Keratinocyte (primary cell): Measurements from ENCODE around the gene CEACAM8. TPM values are rescaled to one million over a fixed set of nuclear protein-coding genes. Genes with fewer than 3 reads are reported as not detected.

Experiments
- DNase-seq: peaks from one replicate; pipeline ENCODE4 v3.0.0-alpha.2; 2011; ENCODE audit warnings: low read depth, missing footprints, low spot score
- FAIRE-seq: peaks from 2 replicates; lab custom pipeline; 2011; peaks lifted over from hg19 to GRCh38; lab: Jason Lieb, UNC
- H2AFZ ChIP-seq: 2 replicates; pipeline ENCODE4 v1.6.0; 2012; ENCODE audit warnings: low read length, control low read depth, inconsistent platforms; ENCODE audit not compliant: control insufficient read depth
- H3K27ac ChIP-seq: 2 replicates; pipeline ENCODE4 v1.5.1; 2011; ENCODE audit warnings: low read length; ENCODE audit not compliant: control insufficient read depth, insufficient read depth
- H3K27me3 ChIP-seq: 3 replicates; pipeline ENCODE4 v1.6.0; 2011; ENCODE audit warnings: low read length; ENCODE audit not compliant: control insufficient read depth, insufficient read depth; ENCODE audit errors: extremely low read depth
- H3K36me3 ChIP-seq, 2 experiments: 2 replicates in 1 of 2; 3 replicates in 1 of 2; pipeline ENCODE4 v1.5.1; 2011; ENCODE audit warnings: low read length in 2 of 2, mild to moderate bottlenecking in 1 of 2; ENCODE audit not compliant: control insufficient read depth in 2 of 2, insufficient read depth in 2 of 2; ENCODE audit errors: extremely low read depth in 1 of 2
- H3K4me1 ChIP-seq: 3 replicates; pipeline ENCODE4 v1.5.1; 2011; ENCODE audit warnings: low read length; ENCODE audit not compliant: control insufficient read depth, insufficient read depth; ENCODE audit errors: extremely low read depth
- H3K4me2 ChIP-seq: 3 replicates; pipeline ENCODE4 v1.6.0; 2011; ENCODE audit warnings: low read depth, low read length; ENCODE audit not compliant: control insufficient read depth, insufficient read depth; ENCODE audit errors: extremely low read depth
- H3K4me3 ChIP-seq, 3 experiments: fragments of 200-600 bp in 1 of 3; sonication (generic) in 1 of 3; 2 replicates in 2 of 3; 3 replicates in 1 of 3; pipeline ENCODE4 v1.5.1; 2011 to 2016; ENCODE audit warnings: low read length in 3 of 3, mild to moderate bottlenecking in 3 of 3, control low read depth in 2 of 3, inconsistent platforms in 1 of 3, low read depth in 1 of 3, mixed read lengths in 1 of 3, mixed run types in 1 of 3, moderate library complexity in 1 of 3; ENCODE audit not compliant: control insufficient read depth in 2 of 3, insufficient read depth in 2 of 3; ENCODE audit errors: extremely low read depth in 1 of 3
- H3K79me2 ChIP-seq: 2 replicates; pipeline ENCODE4 v1.6.0; 2012; ENCODE audit warnings: low read length; ENCODE audit not compliant: control insufficient read depth, insufficient read depth
- H3K9ac ChIP-seq: 3 replicates; pipeline ENCODE4 v1.6.0; 2011; ENCODE audit warnings: low read length; ENCODE audit not compliant: control insufficient read depth, insufficient read depth; ENCODE audit errors: extremely low read depth
- H3K9me1 ChIP-seq: 3 replicates; pipeline ENCODE4 v1.6.0; 2011; ENCODE audit warnings: low read length; ENCODE audit not compliant: control insufficient read depth, insufficient read depth; ENCODE audit errors: extremely low read depth
- H3K9me3 ChIP-seq: 2 replicates; pipeline ENCODE4 v1.5.1; 2012; ENCODE audit warnings: low read depth, low read length; ENCODE audit not compliant: control insufficient read depth
- H4K20me1 ChIP-seq: 3 replicates; pipeline ENCODE4 v1.6.0; 2011; ENCODE audit warnings: low read length; ENCODE audit not compliant: control insufficient read depth, insufficient read depth; ENCODE audit errors: extremely low read depth
- CTCF ChIP-seq, 3 experiments: IDR thresholded peaks in 1 of 3; conservative IDR thresholded peaks in 1 of 3; optimal IDR thresholded peaks in 1 of 3; 2 replicates in 2 of 3; 3 replicates in 1 of 3; pipeline versions ENCODE3 to v1.5.1; 2011; ENCODE audit warnings: low read length in 3 of 3, mild to moderate bottlenecking in 3 of 3, moderate library complexity in 2 of 3, control low read depth in 1 of 3, inconsistent platforms in 1 of 3; ENCODE audit not compliant: insufficient read depth in 2 of 3; ENCODE audit errors: extremely low read depth in 1 of 3
- EZH2 ChIP-seq: IDR thresholded peaks from one replicate; pipeline ENCODE4 v1.6.1; 2012; ENCODE audit warnings: inconsistent platforms, mild to moderate bottlenecking, low read length, moderate library complexity
- dilution Hi-C: fragments of 300-500 bp; cut with MboI; formaldehyde crosslinking; loops from one replicate; pipeline ENCODE4 v1.7.0; 2020; ENCODE audit warnings: low sequenced_read_pairs; ENCODE audit not compliant: extremely low pct_ligation_motif_present
- polyA plus RNA-seq, 5 experiments: library from polyadenylated mRNA; depleted of rRNA in 3 of 5; stranded (reverse) in 3 of 5; stranded (forward) in 1 of 5; unstranded in 1 of 5; fragments of >200 nt; gene quantifications; 1 replicate in 1 of 5; 2 replicates in 3 of 5; 3 replicates in 1 of 5; pipeline versions ENCODE4 v1.2.1 to v1.2.3, GENCODE V29; 2011 to 2012; ENCODE audit warnings: missing spikeins in 2 of 5, low read depth in 1 of 5, low replicate concordance in 1 of 5

The CEACAM8 gene
- polyA plus RNA-seq, 1 donor (not counting 4 experiments of a cell fraction or from before 2014, with no cell fraction given), result not detected

GRCh38 chr19:42629191-42629590 is 34.5 kb upstream of the CEACAM8 start:
- Histone ChIP-seq H3K27me3 (peaks cover 14% of the 10 kb centered on the region), H2AFZ (no peak overlapping the region), H3K9me3 (peaks cover 3% of the 10 kb centered on the region), H3K9ac (no peak overlapping the region), H3K4me1 (no peaks in the 10 kb centered on the region), H3K36me3 (no peaks in the 10 kb centered on the region), H3K79me2 (no peaks in the 10 kb centered on the region), H3K4me3 (no peak overlapping the region), H4K20me1 (no peaks in the 10 kb centered on the region), H3K9me1 (no peaks in the 10 kb centered on the region), H3K4me2 (no peak overlapping the region), H3K27ac (no peak overlapping the region)
- TF ChIP-seq CTCF (optimal IDR thresholded peaks at IDR 0.05 in 1 of 3, IDR thresholded peaks at IDR 0.05 in 1 of 3, conservative IDR thresholded peaks at IDR 0.05 in 1 of 3; ENCODE audit: extremely low read depth in 1 of 3, insufficient read depth in 2 of 3, low read length in 3 of 3), result no peak
- DNase-seq (no peak), FAIRE-seq (no peak)
- dilution Hi-C loops, result no loop called here

GRCh38 chr19:42628411-42629140 is 33.9 kb upstream of the CEACAM8 start:
- no peak for TF ChIP-seq EZH2
- no peak for TF ChIP-seq CTCF (optimal IDR thresholded peaks at IDR 0.05 in 1 of 3, IDR thresholded peaks at IDR 0.05 in 1 of 3, conservative IDR thresholded peaks at IDR 0.05 in 1 of 3; ENCODE audit: extremely low read depth in 1 of 3, insufficient read depth in 2 of 3, low read length in 3 of 3)
- Histone ChIP-seq H3K36me3 (no peaks in the 10 kb centered on the region), H2AFZ (no peak overlapping the region), H3K4me3 (no peak overlapping the region), H3K79me2 (no peaks in the 10 kb centered on the region), H3K27ac (no peak overlapping the region), H3K27me3 (peaks cover 14% of the 10 kb centered on the region), H3K9ac (no peak overlapping the region), H3K4me2 (no peak overlapping the region), H3K9me3 (peaks cover 3% of the 10 kb centered on the region), H3K4me1 (no peaks in the 10 kb centered on the region), H3K9me1 (no peaks in the 10 kb centered on the region), H4K20me1 (no peaks in the 10 kb centered on the region)
- FAIRE-seq (no peak), DNase-seq (no peak)
- dilution Hi-C loops, result no loop called here
